Activated CD8-positive, alpha-beta memory T cell treated with anti-CD3 and anti-CD28 coated beads for 4 hours (primary cell): Measurements from ENCODE around the gene ZNF532.
"Not testable (repeated sequence)": the region's sequence is repeated elsewhere in the genome, so short reads cannot be mapped to it uniquely, and the experiment has no call there.

Experiments
- DNase-seq, 2 donors: peaks; one replicate each; pipeline ENCODE4 v3.0.0-alpha.2; 2020; ENCODE audit warnings: low read depth in 2 of 2

The ZNF532 gene

DNA sequence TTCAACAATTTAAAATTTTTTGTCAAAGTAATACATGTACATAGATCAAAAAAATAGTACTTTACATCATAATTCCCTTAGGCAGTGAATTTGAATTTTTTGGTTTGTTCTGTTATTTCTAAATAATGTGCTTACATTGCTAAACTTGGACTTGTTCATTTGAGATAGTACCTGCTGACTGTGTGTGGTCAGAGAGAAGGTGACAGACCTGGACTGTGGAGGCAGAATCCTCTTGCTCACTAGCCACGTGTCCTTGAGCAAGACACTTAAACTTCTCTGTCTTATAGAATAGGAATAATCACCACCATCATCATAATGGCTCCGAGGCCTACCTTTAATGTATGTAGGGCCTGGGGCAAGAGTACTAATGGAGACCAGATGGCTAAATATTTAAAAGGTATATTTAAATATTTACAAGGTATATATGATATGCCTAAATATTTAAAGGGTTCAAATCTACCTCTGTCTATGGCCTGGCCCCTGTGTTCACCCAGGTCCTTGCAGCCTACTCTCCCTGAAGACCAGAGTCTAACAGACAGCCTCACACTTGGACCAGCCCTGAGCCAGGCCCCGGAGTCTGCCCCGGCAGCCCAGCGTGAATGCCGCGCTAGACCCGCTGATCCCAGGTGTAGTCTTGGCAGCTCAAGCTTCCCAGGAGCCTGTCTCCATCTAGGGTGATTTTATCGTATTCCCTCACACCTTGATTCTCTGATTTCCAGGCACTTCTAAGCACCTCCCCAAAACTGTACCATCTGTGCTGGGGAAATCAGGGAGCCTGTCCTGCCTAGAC, 33.5 kb downstream of the ZNF532 start:
- no peak for DNase-seq

DNA sequence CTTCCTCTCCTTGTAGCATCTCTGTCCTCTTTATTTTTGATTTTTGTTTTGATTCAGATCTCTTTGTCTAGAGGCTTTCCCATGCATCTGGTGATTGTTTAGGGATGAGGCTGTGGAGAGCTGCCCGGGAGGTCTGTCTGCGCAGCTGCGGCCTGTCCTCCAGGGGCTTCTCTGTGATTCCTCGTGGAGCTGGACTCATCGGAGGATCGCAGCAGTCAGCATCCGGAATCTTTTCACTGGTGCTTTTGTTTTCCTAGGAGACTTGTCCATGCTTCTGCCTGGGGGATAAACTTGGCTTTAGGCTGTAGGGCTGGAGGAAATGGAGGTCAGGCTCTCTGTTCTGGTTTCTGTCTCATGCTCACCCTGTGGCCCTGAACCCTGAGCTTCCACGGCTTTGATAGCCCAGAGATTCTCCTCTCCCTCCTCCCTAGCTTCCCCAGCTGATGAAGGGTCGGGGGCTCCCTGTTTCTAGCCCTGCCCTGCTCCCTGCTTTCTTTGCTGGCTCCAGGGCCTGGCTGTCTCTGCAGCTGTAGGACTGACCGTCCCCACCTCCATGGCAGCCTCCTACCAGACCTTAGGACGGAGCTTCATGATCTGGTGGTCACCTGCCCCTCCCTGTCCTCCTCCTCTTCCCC, 35.5 kb downstream of the ZNF532 start:
- DNase-seq: no peak

DNA sequence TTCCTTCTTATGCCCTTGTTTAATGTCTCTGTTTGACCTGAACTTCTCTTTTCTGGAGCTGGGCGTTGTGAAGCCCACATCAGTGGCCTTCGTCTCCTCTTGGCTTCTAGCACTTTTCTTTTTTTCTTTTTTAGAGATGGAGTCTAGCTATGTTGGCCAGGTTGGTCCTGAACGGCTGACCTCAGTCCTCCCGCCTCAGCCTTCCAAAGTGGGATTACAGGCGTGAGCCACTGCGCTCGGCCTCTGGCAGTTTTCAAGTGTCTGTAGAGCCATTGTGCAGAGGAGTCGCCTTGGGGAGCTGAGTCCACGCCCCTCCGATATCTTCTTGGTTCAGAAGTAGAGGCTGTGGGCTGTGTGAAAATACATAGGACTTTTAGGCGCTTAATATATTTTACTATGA, 36.5 kb downstream of the ZNF532 start:
- no peak for DNase-seq

DNA sequence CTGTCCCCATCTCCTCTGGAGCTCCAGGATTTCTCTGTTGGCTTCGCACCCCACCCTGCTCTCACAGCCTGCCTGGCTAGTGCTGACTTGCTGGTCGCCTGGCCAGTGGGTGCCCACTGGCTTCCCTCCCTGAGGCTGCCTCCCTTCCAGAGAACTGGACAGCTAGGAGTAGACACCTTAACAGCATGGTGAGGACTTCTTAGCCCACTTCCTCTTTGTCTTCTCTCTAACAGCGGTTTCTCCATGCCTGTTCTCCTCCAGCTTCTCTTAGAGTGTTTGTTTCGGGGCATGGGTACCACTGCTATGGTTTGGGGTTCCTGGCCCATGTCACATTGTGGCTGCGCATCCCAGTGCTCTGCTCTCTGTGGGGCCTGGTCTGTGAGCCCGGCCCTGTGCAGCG, 37.1 kb downstream of the ZNF532 start:
- DNase-seq: no peak

DNA sequence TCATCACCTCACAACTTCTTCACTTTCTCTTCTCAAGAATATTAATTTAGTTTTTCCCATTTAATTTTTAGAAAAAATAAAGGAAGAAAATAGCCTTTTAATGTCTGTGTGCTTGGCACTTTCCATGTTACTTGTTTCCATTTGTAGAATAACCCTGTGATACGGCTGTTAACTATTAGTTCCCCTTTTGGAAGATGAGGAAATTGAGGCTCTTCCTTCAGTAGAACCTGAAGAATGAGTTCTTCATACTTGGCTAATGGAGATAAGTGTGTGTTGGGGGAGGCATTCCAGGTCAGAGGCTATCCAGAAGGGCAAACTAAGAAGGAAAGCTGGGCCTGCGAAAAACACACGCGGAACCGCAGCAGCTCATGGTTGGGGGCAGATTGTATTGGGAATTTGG, 38.3 kb downstream of the ZNF532 start:
- DNase-seq: no peak

DNA sequence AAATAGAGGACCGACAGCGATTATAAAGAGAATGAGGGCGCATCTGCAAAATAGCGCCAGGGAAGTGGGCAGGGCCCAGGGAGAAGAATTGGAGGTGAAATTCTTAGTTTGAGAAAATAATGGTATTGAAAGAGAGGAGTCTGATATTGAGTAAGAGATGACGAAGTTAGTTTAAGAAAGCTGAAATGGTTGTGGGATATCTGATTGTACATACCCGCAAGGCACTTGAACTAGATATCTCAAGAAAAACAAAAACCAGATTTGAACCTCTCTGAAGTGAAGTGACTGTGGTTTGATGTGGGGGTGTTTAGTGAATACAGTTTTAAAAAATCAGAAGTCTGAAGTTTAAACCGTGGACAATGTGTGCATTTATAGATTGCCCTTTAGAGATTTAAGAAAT, 38.9 kb downstream of the ZNF532 start:
- DNase-seq: no peak

DNA sequence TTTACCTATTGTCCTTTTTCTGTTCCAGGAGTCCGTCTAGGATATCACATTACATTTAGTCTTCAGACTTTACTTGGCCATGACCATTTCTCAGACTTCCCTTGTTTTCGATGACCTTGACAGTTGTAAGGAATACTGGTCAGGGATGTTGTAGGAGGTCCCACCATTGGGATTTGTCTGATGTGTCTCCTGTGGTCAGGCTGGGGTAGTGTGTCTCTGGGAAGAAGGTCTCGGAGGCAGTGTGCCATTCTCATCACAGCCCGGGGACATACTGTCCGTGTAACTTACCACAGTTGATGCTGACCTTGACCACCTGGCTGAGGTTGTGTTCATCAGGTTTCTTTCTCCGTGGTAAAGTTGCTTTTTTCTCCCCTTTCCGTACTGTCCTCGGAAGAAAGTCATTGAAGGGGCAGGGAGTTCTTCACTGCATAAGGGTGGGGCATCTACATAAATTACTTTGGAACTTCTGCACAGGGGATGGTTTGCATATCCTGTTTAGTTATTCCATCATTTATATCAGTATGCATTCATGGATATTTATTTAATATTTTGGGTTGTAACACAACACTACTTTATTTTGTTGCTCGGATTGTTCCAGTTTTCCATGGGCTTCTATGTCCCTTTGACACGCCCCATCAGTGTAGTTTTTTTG, 41.2 kb downstream of the ZNF532 start:
- DNase-seq: no peak

DNA sequence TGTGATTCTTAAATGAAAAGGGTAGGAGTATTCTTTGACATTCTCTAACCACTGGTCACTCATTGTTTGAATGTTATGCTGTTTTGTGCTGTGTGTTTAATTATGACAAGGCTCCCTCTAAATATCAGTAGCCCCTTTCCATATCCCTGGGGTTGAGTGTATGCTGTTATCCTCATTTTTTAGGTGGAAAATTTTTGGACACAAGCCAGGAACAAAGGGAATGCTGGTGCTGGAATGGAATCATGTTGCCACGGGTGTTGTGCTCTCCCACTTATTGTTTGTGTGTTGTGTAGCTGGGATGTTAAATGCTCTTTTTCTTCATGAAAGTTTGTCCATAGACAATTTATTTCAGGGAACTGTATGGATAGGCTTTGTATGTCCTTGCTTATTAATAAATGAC, 43.3 kb downstream of the ZNF532 start:
- no peak for DNase-seq

DNA sequence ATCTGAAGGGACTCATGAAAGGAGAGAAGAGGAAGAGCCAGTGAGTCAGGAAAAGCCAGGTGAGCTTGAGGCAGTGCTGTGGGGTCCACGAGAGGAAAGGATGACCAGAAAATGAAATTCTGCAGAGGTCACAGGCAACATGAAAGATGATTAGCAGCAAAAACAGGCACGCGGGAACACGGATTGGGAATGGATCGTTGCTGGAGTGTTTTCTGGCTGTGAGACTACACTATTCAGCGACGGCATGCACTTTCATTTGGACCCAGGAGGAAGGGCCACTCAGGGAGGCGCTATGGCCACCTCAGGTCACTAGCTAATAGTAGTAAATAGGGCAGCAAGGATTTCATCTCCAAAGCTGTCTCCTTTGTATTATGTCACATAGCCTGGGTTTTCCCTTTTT, 44.8 kb downstream of the ZNF532 start:
- no peak for DNase-seq

DNA sequence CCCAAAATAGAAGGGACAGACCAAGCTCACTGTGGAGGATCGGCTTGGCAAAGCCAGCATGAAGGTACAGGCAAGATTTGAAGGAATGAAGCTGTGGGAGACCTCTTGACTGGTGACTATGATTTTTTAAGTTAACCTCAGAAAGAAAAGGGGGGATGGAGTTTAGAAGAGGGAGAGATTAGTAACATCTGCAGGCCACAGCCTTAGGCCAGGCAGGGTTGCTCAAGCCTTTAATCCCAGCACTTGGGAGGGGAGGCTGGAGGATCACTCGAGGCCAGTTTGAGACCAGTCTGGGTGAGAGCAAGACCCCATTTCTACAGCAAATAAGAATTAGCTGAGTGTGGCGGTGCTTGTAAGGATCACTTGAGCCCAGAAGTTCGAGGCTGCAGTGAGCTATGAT, 46.6 kb downstream of the ZNF532 start:
- DNase-seq: no peak

DNA sequence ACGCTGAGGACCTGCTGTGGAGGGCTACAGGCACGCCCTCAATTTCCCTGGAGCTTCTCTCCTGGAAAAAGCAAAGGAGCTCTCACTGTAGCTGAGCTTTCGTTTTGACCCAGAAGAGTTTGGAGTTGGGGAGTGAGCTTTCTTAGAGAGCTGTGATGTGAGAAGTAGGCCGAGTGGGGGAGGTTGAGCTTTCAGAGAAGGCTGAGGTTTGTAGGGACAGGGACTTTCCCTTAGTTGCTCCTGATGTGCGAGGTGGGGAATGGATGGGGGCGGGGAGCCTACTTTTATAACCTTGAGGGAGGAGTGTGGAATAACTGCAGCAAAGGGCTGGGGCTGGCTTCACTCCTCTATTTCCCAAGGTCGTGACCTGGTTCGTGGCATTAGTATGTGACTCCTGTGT, 47.1 kb downstream of the ZNF532 start:
- DNase-seq: no peak

DNA sequence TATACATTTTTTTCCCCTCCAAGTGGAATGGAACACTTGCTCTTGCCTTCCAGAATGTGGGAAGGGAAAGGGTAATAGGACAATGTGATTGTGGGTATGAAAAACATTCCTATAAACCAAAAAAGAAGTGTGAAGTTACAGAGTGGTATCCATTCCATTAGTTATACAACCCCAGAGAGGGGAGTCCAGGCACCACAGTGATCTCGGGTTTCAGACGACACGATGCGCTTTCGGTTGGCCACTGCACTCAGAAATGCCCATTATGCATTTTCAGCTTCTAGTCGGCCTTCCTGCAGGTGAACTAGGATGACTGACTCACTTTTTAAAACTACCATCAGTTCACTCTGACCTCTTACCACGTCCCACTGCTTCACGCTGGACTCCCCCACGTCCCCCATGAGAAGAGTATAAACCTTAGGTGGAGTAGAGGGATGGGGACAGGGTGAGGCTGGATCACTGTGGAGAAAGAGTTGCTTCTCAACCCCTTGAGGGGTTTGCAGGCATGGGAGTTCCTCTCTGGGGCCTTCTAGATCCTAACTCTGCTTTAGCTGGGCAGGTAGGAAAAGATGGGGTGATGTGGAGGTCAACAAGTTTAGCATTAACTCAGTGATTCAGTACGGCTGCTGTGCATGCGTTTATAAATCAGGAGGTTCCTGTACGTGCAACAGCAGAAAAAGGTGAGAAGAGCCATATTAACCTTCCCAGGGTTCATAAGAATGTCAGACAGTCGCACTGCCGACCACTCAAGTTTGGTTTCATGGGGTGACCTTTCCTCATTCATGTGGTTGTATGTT, 50.5 kb downstream of the ZNF532 start:
- DNase-seq: no peak

DNA sequence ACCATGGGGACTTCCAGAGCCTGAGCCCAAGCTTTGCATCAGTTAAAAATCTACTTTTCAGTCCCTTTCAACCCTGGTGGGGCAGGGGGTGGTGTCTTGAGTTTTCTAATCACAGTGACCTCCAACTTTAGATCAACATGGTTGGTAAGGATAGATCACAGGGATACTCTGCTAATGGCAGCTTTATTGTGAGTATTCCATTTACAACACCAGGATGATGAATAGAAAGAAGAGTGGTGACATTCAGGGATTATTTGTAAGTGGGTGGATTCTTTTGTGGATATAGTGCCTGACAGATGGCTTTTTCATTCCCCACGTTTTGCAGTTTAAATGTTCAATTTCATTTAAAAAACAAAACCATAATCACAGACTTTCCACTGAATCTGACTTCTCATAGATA, 51.3 kb downstream of the ZNF532 start:
- DNase-seq: no peak

DNA sequence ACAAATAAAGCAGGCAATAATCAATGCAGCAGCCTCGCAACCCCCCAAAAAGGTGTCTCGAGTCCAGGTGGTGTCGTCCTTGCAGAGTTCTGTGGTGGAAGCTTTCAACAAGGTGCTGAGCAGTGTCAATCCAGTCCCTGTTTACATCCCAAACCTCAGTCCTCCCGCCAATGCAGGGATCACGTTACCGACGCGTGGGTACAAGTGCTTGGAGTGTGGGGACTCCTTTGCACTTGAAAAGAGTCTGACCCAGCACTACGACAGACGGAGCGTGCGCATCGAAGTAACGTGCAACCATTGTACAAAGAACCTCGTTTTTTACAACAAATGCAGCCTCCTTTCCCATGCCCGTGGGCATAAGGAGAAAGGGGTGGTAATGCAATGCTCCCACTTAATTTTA, 55.3 kb downstream of the ZNF532 start:
- DNase-seq: not testable (repeated sequence)

DNA sequence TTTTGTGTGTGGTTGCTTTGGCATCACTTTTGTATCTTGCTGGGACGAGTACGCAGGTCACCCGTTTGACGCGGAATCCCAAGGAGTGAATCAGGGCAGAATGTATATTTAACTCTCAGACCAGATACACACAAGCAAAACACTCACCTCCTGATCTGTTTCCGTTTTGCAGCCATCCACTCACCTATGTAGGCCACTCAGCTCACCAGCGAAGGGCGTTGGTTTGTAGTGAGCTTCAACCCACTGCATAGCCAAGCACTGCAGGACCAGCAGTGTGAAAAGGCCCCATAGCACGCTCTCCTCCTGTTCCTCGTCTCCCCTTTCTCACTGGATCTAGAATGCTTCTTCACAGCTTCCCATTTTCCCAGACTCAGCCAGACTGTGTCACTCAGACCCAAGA, 58.3 kb downstream of the ZNF532 start:
- no peak for DNase-seq

DNA sequence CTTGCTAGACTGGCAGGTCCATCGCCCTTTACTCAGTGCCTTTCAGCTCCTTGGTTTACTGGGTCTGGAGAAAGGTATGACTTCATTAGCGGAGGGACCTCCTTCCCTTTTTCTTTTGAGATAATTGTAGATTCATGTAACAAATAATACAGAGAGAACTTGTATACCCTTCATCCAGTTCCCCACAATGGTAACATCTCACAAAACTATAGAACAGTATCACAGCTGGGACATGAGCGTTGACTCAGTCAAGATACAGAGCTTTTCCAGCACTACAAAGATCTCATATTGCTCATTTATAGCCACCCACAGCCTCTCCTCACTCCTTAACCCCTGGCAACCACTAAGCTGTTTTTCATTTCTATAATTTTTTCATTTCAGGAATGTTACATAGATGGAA, 59.8 kb downstream of the ZNF532 start:
- DNase-seq: no peak

DNA sequence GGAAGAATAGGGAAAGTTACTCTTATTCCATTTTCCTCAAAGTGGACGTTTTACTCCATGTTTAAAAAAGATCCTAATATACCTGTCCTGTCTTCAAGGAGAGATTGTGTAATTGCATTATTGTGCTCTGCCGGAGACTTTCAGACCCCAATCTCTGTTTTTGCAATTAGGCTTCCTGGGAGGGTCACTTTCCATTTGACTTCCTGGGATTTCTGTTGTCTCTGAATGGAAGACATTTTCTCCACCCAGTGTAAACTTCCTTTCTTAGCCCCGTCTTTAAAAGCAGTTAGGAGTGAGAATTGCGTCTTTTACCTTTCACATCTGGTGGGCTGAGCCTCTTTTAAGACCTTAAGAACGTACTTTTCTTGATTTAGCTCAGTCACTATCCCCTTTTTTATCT, 63.0 kb downstream of the ZNF532 start:
- DNase-seq: no peak

DNA sequence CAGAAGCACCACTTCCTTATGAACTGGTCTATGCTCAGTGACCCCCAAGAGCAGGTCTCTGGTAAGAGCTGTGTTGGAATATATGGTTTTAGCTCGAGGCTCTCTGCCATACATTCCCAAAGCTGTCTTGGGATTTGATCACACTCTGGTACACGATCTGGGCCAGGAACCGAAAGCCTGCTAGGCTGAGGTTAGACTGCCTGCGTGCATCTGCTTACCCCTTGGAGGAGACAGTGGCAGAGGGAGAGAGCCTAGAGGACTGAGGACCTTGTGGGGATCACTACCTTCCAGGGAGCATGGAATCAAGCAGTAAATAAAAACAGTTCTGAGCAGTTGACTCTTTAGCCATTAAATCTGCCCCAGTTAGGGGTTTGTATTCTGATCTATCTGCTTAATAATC, 63.7 kb downstream of the ZNF532 start:
- no peak for DNase-seq

DNA sequence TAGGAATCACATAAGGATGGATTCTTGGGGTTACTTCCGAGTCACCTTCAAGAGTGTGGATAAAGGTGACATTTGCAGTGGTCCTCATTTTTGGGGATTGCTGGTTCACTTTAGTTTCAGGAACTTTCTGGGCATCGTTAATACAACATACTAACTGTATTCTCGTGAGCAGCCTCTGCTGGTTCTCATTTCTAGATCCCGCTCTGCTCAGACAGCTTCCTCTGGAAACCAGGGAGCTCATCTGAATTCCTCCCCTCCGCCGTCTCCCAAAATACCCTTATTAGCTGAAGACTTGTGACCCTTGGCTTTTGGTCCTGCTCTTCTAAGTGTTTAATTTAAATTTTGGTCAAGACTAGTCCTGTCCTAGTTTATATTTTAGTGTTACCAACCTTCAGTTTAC, 64.5 kb downstream of the ZNF532 start:
- no peak for DNase-seq

DNA sequence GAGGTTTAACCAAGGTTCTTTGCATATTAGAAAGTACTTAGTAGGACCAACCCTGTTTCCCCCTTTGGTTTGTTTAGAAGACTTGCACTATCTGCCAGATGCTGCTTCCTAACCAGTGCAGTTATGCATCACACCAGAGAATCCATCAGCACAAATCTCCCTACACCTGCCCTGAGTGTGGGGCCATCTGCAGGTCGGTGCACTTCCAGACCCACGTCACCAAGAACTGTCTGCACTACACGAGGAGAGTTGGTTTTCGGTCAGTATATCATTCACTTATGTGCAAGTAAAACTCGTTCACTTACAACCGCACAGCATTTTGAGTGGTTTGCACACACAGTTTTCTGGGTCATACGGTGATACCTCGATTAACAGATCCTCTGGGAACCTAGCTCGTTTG, 69.7 kb downstream of the ZNF532 start:
- DNase-seq: no peak

DNA sequence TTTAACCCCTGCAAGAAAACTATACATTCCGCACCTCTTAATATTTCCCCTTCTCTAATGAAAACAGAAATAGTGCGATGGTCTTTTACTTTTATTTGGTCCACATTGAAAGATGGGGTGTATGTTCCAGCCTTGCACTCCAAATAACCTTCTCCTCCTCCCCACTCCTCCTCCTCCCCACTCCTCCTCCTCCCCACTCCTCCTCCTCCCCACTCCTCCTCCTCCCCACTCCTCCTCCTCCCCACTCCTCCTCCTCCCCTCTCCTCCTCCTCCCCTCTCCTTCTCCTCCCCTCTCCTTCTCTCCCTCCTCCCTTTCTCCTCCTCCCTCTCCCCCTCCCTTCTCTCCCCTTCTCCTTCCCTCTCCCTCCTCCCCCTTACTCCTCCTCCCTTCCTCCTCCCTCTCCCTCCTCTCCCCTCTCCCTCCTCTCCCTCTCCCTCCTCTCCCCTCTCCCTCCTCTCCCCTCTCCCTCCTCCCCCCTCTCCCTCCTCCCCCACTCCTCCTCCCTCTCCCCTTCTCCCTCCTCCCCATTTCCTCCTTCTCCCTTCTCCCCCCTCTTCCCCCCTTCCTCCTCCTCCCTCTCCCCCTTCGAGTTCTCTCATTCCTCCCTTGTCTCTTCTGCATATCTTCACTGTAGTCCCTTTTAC, 70.4 kb downstream of the ZNF532 start:
- DNase-seq: no peak
